ENCODE data around the gene AARS2.

Gene AARS2

GRCh38 chr6:44257025-44257752 is 56.0 kb downstream of the AARS2 start, which contains the start of gene SLC35B2:
Gene SLC35B2, minus strand, starts transcription at chr6:44257528. Its CDS starts 118 bp downstream, at chr6:44257410.
- peaks cover 26% of the 10 kb centered on the region for H3F3A ChIP-seq (ENCODE audit: insufficient read depth, low read length)
- TF ChIP-seq EZH2 (IDR thresholded peaks at IDR 0.05; ENCODE audit: borderline replicate concordance, low read length), result no peak
- peak; percentile 63 for TF ChIP-seq CTCF (IDR thresholded peaks at IDR 0.05; ENCODE audit: low read length)

GRCh38 chr6:44256775-44257024 is 56.4 kb downstream of the AARS2 start:
- Histone ChIP-seq H3K27me3 (ENCODE audit: insufficient read depth, low read length) (no peaks in the 10 kb centered on the region), H2AFZ (ENCODE audit: low read length) (no peak overlapping the region), H3K36me3 (ENCODE audit: insufficient read depth, low read length) (peaks cover 54% of the 10 kb centered on the region), H3K9me2 (ENCODE audit: low read depth, low read length) (no peaks in the 10 kb centered on the region), H3K79me2 (ENCODE audit: insufficient read depth, low read length) (no peaks in the 10 kb centered on the region), H3K9me3 (ENCODE audit: low read length) (no peaks in the 10 kb centered on the region), H4K20me1 (ENCODE audit: insufficient read depth, low read length) (no peaks in the 10 kb centered on the region), H3K4me2 (ENCODE audit: low read length) (peak overlapping the region; percentile 95), H3K4me3 (ENCODE audit: low read depth, low read length, poor library complexity, severe bottlenecking) (peak overlapping the region; percentile 95), H3K4me1 (ENCODE audit: insufficient read depth, low read length, severe bottlenecking) (peaks cover 58% of the 10 kb centered on the region), H3K27ac (ENCODE audit: low read depth, low read length, poor library complexity, severe bottlenecking) (peak overlapping the region; percentile 71), H3F3A (ENCODE audit: insufficient read depth, low read length) (peaks cover 29% of the 10 kb centered on the region), H3K9ac (ENCODE audit: low read length) (peak overlapping the region; percentile 85)
- TF ChIP-seq CTCF (IDR thresholded peaks at IDR 0.05; ENCODE audit: low read length) (no peak), EZH2 (IDR thresholded peaks at IDR 0.05; ENCODE audit: borderline replicate concordance, low read length) (no peak)

More at GRCh38 chr6:44257025-44257752, 56.0 kb downstream of the AARS2 start, which contains the start of gene SLC35B2:
- Histone ChIP-seq H3K27me3 (ENCODE audit: insufficient read depth, low read length) (no peaks in the 10 kb centered on the region), H3K36me3 (ENCODE audit: insufficient read depth, low read length) (peaks cover 54% of the 10 kb centered on the region), H3K9me2 (ENCODE audit: low read depth, low read length) (no peaks in the 10 kb centered on the region), H3K9me3 (ENCODE audit: low read length) (no peaks in the 10 kb centered on the region), H4K20me1 (ENCODE audit: insufficient read depth, low read length) (no peaks in the 10 kb centered on the region), H3K9ac (ENCODE audit: low read length) (peak within 1 kb of the TSS; percentile 85), H2AFZ (ENCODE audit: low read length) (peak within 1 kb of the TSS; percentile 66; the same call in 1 of the 2 replicates), H3K79me2 (ENCODE audit: insufficient read depth, low read length) (no peaks in the 10 kb centered on the region), H3K4me1 (ENCODE audit: insufficient read depth, low read length, severe bottlenecking) (peaks cover 61% of the 10 kb centered on the region), H3K4me3 (ENCODE audit: low read depth, low read length, poor library complexity, severe bottlenecking) (peak within 1 kb of the TSS; percentile 95), H3K4me2 (ENCODE audit: low read length) (peak within 1 kb of the TSS; percentile 95), H3K27ac (ENCODE audit: low read depth, low read length, poor library complexity, severe bottlenecking) (peak within 1 kb of the TSS; percentile 77)

GRCh38 chr6:44255871-44256774 is 57.0 kb downstream of the AARS2 start:
- Histone ChIP-seq H2AFZ (ENCODE audit: low read length) (no peak overlapping the region), H3K9ac (ENCODE audit: low read length) (peak overlapping the region; percentile 85), H3K27me3 (ENCODE audit: insufficient read depth, low read length) (no peaks in the 10 kb centered on the region), H3K4me1 (ENCODE audit: insufficient read depth, low read length, severe bottlenecking) (peaks cover 52% of the 10 kb centered on the region), H3K4me3 (ENCODE audit: low read depth, low read length, poor library complexity, severe bottlenecking) (peak overlapping the region; percentile 95), H3K27ac (ENCODE audit: low read depth, low read length, poor library complexity, severe bottlenecking) (peak overlapping the region; percentile 71), H3K9me3 (ENCODE audit: low read length) (no peaks in the 10 kb centered on the region), H3K9me2 (ENCODE audit: low read depth, low read length) (no peaks in the 10 kb centered on the region), H3K36me3 (ENCODE audit: insufficient read depth, low read length) (peaks cover 58% of the 10 kb centered on the region), H3K4me2 (ENCODE audit: low read length) (peak overlapping the region; percentile 95), H3K79me2 (ENCODE audit: insufficient read depth, low read length) (no peaks in the 10 kb centered on the region), H3F3A (ENCODE audit: insufficient read depth, low read length) (peaks cover 33% of the 10 kb centered on the region), H4K20me1 (ENCODE audit: insufficient read depth, low read length) (no peaks in the 10 kb centered on the region)
- no peak for TF ChIP-seq EZH2 (IDR thresholded peaks at IDR 0.05; ENCODE audit: borderline replicate concordance, low read length)
- no peak for TF ChIP-seq CTCF (IDR thresholded peaks at IDR 0.05; ENCODE audit: low read length)

Measured in OCI-LY1 (cell line).